GM19099 (cell line): ENCODE data around the gene C1QTNF12.

Source experiments
- POLR2A ChIP-seq: IDR thresholded peaks from 3 replicates; pipeline ENCODE4 v1.6.1; 2011; ENCODE audit warnings: low read depth; ENCODE audit not compliant: insufficient read length; ENCODE audit errors: extremely low read depth

Gene C1QTNF12

DNA sequence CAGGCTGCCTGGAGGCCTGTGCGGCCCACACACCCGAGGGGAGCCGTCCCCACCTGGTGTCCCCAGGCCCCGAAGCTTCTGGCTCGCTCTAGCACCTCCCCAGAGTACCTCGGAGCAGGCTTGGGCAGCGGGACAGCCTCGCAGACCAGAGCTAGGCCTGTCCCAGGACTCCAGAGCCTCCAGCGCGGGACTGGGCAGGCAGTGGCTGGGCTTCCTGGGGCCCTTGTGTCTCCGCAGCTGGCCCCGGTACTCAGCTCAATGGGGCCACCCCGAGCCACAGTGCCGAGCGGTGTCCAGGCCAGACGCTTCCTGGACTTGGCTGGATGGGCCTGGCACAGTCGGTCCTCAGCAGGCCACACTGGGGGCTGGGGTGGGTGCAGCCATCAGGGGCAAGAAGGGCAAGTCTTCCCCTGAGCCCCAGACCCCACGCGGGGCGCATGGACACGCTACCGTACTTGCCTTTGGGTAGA lies 38.6 kb upstream of the C1QTNF12 start:
- TF ChIP-seq POLR2A: no peak

DNA sequence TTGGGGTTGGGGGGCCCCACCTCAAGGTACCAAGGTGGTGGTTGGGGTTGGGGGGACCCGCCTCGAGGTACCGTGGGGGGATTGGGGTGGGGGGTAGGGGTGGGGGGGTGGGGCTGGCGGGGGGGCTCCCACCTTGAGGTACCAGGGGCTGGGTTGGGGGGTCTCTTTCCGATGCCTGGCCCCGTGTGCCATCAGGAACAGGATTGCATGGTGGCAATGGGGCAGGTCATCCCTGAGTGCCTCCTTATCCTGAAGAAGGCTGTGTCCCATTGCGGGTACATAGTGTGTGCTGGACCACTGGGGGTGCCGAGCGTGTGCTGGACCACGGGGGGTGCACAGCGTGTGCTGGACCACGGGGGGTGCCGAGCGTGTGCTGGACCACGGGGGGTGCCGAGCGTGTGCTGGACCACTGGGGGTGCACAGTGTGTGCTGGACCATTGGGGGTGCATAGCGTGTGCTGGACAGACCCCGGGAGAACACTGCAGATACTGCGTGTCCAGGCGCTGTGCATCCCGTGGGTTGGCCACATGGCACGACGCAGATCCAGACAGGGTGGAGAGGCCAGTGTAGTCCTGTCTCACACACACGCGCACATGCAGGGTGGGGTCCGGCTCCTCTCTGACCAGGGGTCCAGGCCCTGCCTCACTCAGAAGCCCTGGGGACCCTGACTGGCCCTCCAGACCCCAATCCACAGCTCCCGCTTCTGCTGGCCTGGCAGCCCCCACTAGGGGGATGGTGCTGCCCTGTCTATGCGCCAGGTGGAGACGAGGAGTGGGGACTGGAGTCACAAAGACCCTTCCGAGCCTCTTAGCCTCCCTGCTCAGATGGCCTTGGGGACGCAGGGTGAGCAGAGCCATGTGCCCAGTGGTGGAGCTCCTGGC lies 37.9 kb upstream of the C1QTNF12 start:
- no peak for TF ChIP-seq POLR2A

DNA sequence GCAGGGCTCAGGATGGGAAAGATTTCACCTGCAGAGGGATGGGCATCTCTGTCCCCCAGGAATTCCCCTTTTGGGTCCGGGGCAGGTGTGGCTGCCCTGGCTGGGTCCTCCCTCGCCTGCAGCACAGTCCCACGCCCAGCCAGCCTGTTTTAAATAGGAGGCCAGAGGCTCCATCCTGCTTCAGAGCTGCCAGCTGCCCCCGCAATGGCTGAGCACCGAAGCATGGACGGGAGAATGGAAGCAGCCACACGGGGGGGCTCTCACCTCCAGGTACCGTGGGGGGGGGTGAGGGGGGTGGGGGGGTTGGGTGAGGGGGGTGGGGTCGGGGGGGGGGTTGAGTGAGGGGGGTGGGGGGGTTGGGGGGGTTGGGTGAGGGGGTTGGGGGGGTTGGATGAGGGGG lies 37.3 kb upstream of the C1QTNF12 start:
- no peak for TF ChIP-seq POLR2A

DNA sequence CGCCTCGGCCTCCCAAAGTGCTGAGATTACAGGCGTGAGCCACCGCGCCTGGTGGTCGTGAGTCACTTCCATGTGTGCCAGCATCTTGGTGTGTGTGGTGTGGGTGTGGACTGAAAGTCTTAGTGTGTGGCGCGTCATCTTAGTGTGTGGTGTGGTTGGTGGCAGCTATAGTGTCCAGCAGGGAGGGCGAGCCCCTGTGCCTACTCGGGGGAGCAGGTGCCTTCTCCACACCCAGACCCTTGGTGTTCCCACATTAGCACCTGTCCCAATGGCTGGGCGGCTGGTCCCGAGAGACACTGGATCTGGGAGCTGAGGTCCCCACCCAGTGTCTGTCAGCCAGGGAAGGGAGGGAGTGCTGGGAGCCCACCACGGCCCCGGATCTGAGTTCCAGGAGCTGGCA lies 36.5 kb upstream of the C1QTNF12 start:
- no peak for TF ChIP-seq POLR2A

DNA sequence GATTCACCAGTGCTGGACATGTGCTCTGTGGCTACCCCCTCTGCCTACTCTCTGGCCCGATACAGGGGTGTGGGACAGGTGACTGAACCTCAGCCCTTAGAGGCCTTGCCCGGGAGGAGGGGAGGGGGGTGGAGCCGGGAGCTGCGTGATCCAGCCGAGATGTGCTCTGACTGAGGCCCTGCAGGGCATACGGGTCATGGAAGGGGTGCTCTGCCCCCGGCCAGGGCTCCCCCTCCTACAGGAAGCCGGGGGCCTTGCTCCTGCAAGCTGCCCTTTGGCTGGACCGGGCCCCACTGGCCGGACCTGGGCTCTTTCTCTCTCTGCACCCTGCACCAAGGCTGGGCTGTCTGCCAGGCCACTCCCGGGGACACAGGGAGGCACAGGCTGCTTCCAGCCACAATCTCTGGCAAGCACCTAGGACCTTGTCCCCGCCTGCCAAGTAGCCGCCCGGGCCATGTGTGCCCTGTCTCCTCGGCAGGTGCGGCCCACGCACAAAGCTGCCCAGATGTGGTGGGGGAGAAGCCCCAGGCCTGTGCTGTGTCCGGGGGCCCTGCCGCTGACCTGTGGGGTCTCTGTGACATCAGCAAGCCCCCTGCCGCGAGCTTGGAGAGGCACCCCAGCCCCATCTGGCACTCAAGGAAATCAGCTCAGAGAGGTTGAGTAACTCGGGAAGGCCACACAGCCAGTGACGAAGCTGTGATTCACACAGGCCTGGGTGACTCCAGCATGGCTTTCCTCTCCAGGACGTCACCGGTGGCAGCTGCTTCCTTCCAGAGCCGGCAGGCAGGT lies 35.2 kb upstream of the C1QTNF12 start:
- no peak for TF ChIP-seq POLR2A

DNA sequence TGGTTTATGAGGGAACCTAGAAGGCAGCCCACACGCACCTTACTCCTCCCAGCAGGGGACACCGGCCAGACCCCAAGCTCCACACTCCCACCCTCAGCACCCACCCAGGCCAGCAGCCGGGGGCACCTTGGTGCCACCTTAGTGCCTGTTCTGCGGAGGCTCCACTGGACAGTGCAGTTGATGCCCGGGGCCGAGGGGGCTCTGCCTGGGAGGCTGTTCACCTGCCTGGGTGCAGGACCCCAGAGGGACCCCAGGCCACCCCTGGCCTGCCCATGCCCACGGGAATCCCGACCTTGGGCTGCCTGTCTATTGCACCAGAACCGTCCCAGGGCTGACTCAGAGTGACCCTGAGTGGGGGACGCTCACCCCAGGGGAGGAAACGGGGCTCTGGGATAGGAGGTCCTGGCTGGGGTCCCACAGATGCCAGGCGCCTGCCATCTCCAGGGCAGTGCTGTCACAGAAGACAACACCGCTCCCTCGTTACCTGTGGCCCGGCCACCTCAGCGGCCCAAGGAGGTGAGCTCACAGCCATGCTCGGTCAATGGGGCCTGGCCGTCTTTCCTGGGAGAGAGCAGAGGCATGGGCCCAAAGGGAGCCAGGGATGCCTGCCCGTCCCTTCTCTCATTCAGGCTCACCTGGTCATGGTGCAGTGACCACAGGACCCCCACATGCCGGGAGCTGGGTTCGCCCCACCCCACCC lies 34.4 kb upstream of the C1QTNF12 start:
- no peak for TF ChIP-seq POLR2A

DNA sequence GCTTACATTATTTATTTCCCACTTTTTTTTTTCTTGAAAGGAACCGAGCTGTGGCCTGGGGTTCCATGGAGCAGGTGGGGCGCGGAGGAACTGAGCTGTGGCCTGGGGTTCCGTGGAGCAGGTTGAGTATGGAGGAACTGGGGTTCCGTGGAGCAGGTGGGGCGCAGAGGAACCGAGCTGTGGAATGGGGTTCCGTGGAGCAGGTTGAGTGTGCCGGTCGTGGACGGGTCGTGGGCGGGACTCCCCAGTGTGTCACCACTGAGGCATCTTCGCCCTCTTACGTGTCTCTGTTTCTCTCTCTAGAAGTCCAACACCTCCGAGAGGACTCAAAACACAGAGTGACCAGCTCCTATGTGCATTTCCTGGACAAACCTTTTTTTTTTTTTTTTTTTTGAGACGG lies 32.5 kb upstream of the C1QTNF12 start:
- no peak for TF ChIP-seq POLR2A

DNA sequence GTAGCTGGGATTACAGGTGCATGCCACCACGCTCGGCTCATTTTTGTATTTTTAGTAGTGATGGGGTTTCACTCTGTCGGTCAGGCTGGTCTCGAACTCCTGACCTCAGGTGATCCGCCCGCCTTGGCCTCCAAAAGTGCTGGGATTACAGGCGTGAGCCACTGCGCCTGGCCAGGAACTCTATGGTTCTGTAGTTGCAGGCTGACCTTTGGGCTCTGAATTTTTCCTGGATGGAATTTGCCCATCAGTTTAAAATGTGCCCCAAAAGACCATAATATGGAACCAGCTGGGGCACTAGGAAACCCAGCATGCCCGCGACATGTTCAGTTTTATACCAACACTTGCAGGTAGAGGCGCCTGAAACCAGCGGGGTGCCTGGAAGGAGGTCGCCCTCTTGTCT lies 32.1 kb upstream of the C1QTNF12 start:
- TF ChIP-seq POLR2A: no peak

DNA sequence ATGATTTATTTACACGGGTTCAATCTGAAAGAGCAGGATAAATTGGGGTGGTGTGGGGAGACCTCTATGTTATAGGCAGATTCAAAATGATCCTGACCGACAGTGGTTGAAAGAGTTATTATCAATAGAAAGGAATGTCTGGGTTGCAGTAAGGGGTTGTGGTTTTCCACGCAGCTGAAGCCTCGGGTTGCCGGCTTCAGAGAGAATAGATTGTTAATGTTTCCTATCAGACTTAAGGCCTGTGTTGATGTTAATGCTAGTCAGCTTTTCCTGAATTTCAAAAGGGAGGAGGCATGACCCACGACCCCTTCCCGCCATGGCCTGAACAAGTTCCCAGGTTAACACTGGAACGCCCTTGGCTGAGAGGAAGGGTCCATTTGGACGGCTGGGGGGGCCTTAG lies 29.3 kb upstream of the C1QTNF12 start:
- no peak for TF ChIP-seq POLR2A

DNA sequence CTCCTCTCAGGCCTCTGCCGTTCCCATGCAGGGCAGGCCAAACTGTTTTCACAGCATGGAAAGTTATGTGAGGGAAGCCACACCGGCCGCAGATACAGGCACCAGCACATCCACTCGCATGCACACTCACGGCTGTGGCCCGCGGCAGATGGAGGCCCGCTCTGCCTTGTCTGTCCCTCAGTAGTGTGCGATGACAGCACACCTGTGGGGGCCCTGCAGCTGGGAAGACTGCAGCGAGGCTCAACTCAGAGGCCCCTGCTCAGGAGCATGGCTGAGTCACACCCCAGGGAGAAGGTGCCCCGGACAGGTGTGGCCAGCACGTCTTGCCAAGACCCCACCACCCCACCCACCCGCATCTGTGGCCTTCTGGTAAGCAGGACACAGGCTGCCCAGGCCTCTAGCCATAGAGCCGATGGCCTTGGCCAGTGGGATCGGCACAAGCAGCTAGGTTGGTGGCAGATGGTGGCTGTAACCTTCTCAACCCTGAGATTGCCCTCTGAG lies 28.5 kb upstream of the C1QTNF12 start:
- no peak for TF ChIP-seq POLR2A

DNA sequence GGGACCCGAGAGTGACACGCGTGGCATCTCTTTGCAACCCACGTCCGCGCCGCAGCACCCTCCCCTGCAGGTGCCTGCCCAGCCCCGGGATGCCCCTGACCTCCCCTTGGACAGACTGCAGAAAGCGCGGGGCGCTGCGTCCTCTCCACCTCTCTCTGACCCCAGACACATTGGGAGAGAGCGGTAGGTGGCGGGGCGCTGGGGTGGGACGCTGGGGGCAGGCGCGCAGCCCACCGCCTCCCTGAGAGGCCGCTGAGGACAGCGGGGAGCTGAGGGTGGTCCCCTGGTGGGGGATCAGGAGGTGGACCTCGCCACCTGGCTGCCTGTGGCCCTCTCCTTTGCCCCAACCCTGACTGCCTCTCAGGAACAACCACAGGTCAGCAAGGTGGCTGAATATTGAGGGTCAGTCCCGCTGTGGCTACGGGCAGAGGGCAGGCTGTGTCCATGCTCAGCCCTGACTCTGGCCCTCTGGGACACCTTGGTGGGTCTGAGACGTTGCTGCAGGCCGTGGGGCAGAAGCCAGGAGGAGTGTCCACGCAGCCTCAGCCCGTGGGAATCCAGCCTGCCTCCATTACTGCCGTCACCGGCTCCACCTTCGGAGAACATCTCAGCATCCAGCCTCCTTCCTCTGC lies 27.9 kb upstream of the C1QTNF12 start:
- no peak for TF ChIP-seq POLR2A

DNA sequence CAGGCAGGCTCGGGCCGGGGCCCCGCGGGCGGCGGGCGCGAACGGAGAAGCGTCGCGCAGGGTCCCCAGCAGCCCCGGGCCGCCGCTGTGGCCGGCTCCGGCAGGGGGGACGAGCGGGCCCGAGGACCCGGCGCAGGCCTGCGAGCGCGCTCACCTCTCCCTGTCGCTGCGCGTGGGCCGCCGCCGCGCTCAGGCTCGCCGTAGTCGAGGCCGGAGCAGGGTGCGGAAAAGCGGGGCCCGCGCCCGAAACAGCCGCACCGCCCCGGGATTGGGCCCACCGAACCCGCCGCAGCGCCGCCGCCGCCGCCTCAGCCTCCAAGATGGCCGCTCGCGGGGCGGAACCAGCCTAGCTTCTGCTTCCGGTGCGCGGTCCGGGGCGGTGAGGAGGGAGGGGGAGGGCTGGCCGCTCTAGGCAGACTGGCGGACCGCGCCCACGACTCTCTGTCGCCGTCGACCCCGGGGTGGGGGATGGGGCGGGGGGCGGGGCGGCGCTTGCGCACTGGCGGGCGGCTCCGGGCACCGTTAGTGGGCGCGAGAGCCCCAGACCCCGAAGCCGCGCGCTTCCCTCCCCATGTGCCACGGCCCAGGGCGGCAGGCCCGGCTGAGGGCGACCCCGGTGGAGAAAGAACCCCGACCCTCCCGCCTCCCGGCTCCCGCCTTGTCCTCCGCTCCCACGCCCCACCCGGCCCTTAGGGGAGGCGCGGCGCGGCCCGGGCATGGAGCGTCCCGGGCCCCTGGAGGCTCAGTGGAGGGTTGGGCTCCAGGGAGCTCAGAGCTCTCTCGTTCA lies 27.2 kb upstream of the C1QTNF12 start, which contains the start of gene UBE2J2:
Gene UBE2J2, minus strand, starts transcription at position 343 of the 787 bp plus-strand sequence. CDS start 5,862 bp downstream, outside the sequence.
- peak; percentile 90 for TF ChIP-seq POLR2A

DNA sequence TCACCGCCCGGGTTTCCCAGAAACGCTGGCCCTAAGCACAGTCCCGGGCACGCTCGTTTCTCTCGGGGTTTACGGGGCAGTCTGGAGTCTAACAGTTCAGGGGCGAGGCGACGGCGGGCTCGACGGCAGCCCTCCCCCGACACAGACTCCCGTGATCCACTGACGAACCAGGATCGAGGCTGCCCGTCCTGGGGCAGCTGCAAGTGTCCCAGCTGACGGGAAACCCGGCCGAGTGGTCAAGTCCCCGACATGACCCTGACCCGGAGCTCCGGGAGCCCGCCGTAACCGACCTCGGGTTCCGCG lies 26.6 kb upstream of the C1QTNF12 start:
- TF ChIP-seq POLR2A: no peak
